Activated CD8-positive, alpha-beta memory T cell treated with anti-CD3 and anti-CD28 coated beads for 36 hours (primary cell): Measurements from ENCODE around the gene TNFAIP8L1. TPM values are rescaled to one million over a fixed set of nuclear protein-coding genes. Genes with fewer than 3 reads are reported as not detected.

Experiments used
- CTCF ChIA-PET: fragments of 350-600 bp; sonication (Branson Sonifier 250); formaldehyde crosslinking; loops from one replicate; lab custom pipeline; 2021; ENCODE audit warnings: antibody characterized with exemption; lab: Charles Lee
- POLR2A ChIA-PET: fragments of 350-600 bp; sonication (Branson Sonifier 250); formaldehyde crosslinking; loops from one replicate; lab custom pipeline; 2021; ENCODE audit warnings: antibody characterized with exemption; lab: Charles Lee
- total RNA-seq, 2 experiments: library from RNA; stranded (reverse); gene quantifications; one replicate each; pipeline ENCODE4 v1.2.3, GENCODE V29; 2021

The TNFAIP8L1 gene
- total RNA-seq, 2 experiments from 2014 or later = 9.4 to 10.0 TPM

DNA sequence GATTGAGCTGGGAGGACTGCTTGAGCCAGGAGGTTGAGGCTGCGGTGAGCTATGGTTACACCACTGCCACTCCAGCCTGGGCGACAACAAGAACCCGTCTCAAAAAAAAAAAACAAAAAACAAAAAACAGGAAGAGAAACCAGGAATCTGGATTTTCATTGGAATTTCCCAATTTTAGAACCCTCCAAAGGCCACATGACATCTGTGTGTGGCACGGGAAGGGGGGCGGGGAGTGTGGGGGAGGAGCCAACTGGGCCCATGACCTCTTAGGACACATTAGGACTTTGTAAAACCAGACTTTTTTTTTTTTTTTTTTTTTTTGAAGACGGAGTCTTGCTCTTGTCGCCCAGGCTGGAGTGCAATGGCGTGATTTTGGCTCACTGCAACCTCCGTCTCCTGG, 52.1 kb downstream of the TNFAIP8L1 start:
- ChIA-PET POLR2A (no interaction called here), CTCF (no interaction called here)

DNA sequence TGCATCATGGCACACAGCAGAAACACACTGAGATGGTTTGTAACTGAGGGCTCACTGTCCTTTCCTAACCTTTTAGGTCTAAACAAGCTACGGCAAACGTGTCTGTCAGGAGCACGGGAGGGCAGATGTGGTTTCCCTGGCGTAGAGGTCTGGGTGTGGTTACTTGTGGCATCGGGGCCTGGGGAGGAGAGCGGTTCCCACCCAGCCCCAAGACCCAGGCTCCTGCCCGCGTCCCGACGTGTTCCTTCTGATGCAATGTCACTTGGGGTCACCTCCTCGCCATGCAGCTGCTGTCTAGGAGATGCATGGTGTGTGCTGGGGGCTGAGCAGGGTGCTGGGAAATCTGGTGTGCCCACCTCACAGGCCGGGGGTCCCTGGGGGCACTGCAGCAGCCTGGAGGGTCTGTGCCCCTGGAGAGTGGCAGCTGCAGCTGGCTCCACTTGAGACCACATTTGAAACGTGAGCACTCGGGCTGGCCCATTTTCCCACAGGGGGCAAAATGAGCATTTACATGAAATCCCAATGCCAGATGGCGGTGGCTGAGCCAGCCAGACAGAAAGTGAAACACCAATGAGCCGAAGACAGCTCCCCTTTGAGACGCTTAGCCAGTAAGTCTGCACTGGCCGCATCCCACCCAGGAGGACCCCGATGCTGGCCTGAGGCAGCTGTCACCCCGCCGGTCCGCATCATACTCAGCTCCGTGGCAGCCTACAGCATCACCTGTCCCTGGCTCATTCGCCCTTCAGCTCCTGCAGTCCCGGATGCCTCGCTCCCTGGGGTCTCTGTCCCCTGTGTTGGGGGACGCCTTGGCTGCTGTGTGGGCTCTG, 53.1 kb downstream of the TNFAIP8L1 start:
- CTCF ChIA-PET = interaction anchor here (0.5 kb wide), 1 partner anchor 1244 kb away, joined by 3 read pairs; no protein-coding TSS in a partner anchor
- POLR2A ChIA-PET = no interaction called here

DNA sequence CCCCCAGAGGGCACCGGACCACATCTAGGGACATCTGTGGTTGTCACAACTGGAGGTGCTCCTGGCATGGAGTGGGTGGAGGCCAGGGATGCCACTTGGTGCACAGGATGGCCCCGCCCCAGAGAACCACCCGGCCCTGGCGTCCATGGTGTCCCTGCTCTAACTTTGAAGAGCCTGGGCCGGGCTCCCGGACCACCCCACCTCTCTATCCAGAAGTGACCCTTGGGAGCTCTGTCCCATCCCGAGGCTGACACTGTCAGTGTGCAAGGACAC, 53.7 kb downstream of the TNFAIP8L1 start:
- ChIA-PET POLR2A (no interaction called here), CTCF (interaction anchor here (0.5 kb wide), 1 partner anchor 1244 kb away, joined by 3 read pairs; no protein-coding TSS in a partner anchor)

DNA sequence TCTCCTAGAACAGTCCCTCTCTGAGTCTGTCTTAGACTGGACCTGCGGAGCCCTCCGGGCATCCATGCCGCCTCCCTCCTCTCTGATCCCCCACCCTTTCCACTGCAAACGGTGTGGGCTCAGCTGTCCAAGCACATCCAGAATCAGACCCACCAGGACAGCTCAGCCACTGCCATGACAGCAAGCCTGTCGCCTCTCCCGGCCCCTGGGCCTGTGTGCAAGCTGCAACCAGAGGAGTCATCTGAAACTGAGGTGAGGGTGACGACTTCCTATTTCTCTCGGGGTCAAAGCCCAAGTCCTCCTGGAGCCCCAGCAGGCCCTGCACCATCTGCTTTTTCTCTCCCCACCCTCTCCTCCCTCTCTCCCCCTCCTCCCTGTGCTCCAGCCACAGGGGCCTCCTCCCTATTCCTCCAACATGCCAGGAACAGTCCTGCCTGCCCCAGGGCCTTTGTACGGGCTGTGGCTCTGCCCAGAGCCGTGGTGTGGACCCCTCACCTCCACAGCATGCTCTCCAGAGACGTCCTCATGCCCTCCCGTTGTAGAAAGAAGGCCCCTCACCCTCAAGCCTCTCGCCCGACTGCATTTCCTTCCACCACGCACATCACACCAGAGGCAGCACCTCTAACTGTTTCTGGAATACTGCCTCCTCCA, 54.3 kb downstream of the TNFAIP8L1 start:
- POLR2A ChIA-PET = no interaction called here
- CTCF ChIA-PET = no interaction called here

DNA sequence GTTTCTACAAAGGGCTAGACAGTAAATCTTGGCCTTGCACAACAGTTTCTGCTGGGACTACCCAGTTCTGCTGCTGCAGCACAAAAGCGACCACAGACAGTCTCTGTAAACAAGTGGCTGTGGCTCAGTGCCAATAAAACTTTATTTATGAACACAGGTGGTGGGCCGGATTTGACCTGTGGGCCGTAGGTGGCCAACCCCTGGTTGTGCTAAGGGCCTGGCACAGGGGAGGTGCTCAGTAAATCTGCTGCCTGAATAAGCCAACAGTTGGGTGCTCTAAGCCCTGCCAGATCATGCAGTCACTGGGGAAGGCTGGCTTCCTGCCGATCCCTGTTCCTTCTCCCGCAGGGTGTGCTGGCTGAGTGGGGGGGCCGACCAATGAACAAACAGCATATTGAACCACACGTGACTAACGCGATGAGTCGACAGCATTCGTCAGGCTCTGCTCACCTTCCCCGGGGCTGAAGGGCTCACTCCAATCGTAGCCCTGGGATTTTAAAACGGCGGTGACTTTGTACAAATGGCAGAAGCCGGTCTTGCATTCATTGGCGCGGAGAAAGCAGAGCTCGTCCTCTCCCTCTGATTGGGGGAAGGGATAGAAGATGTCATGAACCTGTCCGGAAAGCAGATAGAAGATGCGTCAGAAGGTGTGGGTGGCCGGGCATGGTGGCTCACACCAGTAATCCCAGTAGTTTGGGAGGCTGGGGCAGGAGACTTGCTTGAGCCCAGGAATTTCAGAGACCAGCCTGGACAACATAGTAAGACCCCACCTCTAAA, 55.1 kb downstream of the TNFAIP8L1 start:
- CTCF ChIA-PET = no interaction called here
- POLR2A ChIA-PET = no interaction called here

DNA sequence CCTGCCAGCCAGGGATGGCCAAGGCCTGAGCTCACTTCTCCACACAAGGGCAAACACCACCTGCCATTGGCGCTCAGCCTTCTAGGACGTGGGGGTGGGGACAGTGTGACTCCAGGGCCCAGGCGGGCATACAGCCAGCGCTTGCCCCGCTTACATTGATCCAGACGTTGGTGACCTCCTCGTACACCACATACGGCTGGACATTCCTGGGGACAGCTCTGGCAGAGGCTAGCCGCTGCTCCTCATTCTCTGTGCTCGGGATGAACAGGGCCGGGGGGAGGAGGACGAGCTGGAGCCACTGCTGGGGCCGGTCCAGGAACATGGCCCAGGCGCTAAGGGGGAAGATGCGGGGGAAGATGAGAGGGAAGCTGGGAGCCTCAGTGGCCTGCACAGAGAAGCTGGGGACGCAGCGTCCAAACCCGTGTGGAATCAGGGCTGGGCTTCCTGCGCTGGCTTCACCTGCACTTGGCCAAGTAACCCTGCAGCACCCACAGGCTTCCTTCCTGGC, 56.0 kb downstream of the TNFAIP8L1 start:
- POLR2A ChIA-PET = interaction anchor here (0.6 kb wide), 1 partner anchor 33 kb away, joined by 6 read pairs; no protein-coding TSS in a partner anchor

DNA sequence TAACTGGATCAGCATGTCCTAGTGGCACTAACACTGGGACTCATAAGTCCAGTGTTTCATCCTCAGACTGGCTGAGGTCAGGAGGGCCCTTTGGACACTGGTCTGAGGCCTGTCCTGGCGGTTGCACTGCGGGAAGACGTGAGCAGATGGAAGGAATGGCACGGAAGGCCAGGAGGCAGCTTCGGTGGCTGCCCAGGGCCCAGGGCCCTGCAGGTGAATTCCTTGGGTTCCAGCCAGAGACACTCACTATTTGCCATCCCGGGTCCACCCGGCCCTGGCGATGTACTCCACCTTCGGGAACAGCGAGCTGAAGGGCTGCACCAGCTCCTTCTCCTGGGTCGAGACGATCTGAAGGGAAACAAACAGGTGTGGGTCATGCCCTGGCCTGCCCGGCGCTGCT, 58.0 kb downstream of the TNFAIP8L1 start:
- CTCF ChIA-PET = no interaction called here
- POLR2A ChIA-PET = interaction anchor here (0.5 kb wide), 1 partner anchor 48 kb away, joined by 7 read pairs; no protein-coding TSS in a partner anchor

More for the DNA sequence above, 56.0 kb downstream of the TNFAIP8L1 start:
- CTCF ChIA-PET = no interaction called here

DNA sequence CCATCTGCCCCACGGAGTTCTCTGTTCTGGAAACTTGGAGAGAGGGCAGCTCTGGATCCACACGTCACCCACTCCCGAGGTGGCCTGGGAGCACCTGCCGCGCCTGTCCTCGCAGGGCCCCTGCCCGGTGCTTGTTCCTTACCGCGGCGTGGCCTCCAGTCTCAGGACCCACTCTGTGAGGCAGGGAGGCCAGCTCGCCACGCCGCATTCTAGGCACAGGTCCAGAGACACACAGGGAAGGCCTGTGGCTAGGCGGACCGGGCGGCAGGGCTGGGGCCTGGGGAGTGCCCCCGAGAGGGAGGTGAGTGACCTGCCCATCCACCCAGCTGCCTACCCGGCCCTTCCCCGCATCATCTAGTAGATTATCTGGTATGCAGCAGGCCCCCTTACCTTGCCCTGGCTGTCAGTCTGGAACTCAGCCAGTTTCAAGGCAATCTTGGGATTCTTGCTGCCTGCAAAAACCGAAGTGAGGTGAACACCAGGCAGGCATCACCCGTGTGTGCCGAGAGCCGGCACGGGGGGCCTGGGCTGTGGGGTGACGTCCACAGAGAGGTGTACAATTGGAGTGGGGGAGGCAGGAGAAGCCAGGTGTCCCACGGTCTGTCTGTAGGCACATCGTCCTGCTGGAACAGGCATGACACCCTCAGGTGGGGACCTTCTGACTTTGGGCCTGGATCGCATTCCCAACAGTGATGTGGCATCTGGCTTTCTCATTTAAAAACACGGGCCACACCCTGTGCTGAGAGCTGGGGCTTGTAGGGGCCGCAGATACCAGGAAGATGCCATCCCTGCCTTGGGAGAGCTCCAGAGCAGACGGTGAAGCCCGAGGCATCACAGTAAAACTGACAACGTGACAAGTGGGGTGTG, 60.7 kb downstream of the TNFAIP8L1 start:
- CTCF ChIA-PET = no interaction called here
- POLR2A ChIA-PET = interaction anchor here (0.6 kb wide), 1 partner anchor 9 kb away, joined by 3 read pairs; no protein-coding TSS in a partner anchor

DNA sequence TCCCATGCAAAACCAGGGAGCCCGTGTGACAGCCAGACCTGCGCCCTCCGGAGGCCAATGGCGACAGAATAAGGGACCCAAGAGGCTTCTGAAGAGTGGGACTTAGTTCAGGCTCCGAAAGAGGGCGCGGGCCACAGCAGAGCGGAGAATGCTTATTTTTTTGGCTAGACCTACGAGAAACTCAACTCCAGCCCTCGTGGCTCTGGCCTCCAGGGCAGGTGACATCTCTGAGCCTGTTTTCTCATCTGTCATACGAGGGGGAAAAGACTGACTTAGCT, 61.3 kb downstream of the TNFAIP8L1 start:
- CTCF ChIA-PET = no interaction called here
- POLR2A ChIA-PET = no interaction called here

DNA sequence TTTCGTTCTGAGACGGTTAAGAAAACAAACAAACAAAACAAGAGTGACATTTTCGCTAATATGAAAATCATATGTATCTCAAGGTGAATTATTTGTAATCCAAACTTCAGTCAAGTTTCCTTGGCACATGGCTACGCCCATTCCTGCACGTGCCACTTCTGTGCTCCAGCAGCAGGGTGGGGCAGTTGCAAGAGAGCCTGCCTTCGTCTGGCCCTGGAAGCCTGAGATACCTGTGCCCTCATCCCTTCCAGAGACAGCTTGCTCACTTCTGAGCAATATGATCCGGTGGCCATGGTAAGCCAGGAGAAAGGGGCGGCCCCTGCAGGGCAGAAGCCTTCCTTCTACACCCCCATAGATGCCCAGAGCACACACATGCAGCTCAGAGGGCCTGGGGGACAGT, 62.2 kb downstream of the TNFAIP8L1 start:
- CTCF ChIA-PET = no interaction called here
- POLR2A ChIA-PET = no interaction called here

DNA sequence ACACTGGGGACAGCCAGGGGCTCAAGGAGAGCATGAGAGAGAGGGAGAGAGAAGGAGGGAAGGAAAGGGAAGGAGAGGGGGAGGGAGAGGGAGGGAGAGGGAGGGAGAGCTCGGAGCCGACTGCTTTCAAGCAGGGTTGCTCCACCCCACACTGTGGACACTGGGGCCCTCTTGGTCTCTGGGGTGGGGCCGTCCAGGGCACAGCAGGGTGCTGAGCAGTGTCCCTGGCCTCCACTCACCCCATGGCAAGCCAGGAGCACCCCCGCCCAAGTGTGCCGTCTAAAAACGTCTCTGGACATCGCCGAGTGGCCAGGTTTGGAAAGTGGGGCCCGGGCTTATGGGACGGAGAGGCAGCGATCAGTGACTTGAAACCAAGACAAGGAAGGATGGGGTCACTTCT, 63.4 kb downstream of the TNFAIP8L1 start:
- ChIA-PET CTCF (no interaction called here), POLR2A (no interaction called here)

DNA sequence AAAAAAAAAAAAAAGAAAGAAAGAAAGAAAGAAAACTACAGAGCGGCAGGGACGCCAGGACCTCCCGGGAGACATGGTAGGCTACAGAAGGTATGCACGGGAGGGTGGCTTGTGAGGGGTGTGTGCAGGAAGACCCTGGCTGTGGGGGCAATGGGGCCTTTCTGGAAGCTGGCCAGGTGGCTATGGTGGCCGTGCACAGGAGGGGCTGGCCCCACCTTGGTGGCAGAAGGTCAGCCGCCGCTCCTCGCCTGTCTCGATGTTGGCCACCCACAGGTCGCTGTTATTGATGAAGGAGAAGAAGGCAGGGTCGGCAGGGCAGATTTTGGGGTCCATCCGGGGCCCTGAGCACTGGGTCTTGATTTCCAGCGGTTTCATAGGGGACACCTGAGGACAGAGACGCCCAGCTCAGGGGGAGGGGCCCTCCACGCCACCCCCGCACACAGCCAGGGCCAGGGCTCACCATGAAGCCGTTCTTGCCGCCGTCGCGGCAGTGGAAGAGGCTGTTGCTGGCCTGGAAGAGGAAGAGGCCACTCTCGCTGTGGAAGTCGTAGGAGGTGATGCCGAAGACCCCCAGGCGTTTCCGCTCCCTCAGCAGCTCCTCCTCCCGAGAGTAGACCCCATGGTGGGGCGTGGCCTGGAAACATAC, 64.5 kb downstream of the TNFAIP8L1 start:
- ChIA-PET CTCF (no interaction called here), POLR2A (no interaction called here)

DNA sequence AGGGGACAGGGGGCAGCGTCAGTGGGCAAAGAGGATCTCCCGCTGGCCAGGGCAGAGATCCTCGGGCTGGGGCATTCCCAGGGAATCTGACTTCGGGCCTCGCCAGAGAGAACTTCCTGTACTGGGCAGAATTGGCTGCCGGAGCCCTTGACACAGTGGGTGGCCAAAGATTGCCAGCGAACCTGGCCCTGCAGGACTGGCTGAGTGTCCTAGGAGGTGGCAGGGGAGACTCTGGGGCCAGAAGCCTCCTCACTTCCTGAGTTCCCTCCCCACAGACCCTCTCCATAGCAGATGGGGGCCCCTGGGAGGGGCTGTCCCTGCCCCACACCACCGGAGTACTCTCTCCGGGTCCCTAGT, 65.0 kb downstream of the TNFAIP8L1 start:
- ChIA-PET CTCF (no interaction called here), POLR2A (no interaction called here)

Other genes with a start within 250 kb of the TNFAIP8L1 start
- gene SH3GL1, start 239.0 kb upstream of the TNFAIP8L1 start, total RNA-seq = 10 to 100 TPM; 37.1 to 41.5 TPM
- gene CHAF1A, start 236.9 kb upstream of the TNFAIP8L1 start, total RNA-seq = 10 to 100 TPM; 81.1 to 89.0 TPM
- 10 to 100 TPM; 52.3 to 52.9 TPM for gene UBXN6, start 181.7 kb upstream of the TNFAIP8L1 start, total RNA-seq
- 10 to 100 TPM; 45.8 to 47.0 TPM for gene HDGFL2, start 167.2 kb upstream of the TNFAIP8L1 start, total RNA-seq
- not detected for gene PLIN4, start 121.0 kb upstream of the TNFAIP8L1 start, total RNA-seq
- gene PLIN5, start 104.3 kb upstream of the TNFAIP8L1 start, total RNA-seq = not detected
- under 1 TPM in 1 of 2 experiments, not detected in 1; 0.21 TPM for gene LRG1, start 99.5 kb upstream of the TNFAIP8L1 start, total RNA-seq
- not detected for gene SEMA6B, start 79.8 kb upstream of the TNFAIP8L1 start, total RNA-seq
- gene MYDGF, start 30.8 kb downstream of the TNFAIP8L1 start, total RNA-seq = 10 to 100 TPM; 85.8 to 87.6 TPM
- gene DPP9, start 84.3 kb downstream of the TNFAIP8L1 start, total RNA-seq = 10 to 100 TPM; 89.0 to 92.1 TPM
- gene FEM1A, start 152.2 kb downstream of the TNFAIP8L1 start, total RNA-seq = 10 to 100 TPM; 22.0 to 23.6 TPM
- 10 to 100 TPM; 24.8 to 26.6 TPM for gene TICAM1, start 192.2 kb downstream of the TNFAIP8L1 start, total RNA-seq
- 10 to 100 TPM; 15.9 to 17.4 TPM for gene PLIN3, start 228.2 kb downstream of the TNFAIP8L1 start, total RNA-seq